ENCODE measurements around the gene ZNF772.

GRCh38 chr19:57419439-57419838, 57.9 kb downstream of the ZNF772 start:
- TF ChIP-seq CTCF (IDR thresholded peaks at IDR 0.05 in 2 of 3, conservative IDR thresholded peaks at IDR 0.05 in 1 of 3; ENCODE audit: borderline replicate concordance in 1 of 3, insufficient read depth in 1 of 3, low read depth in 2 of 3, low read length in 2 of 3) (no peak), SP1 (IDR thresholded peaks at IDR 0.05; ENCODE audit: low read depth) (no peak), RAD21 (IDR thresholded peaks at IDR 0.05; ENCODE audit: low read depth) (no peak), CEBPB (IDR thresholded peaks at IDR 0.05; ENCODE audit: low read depth) (no peak), POLR2A (IDR thresholded peaks at IDR 0.05; ENCODE audit: borderline replicate concordance, extremely low read depth, insufficient read depth, insufficient read length) (no peak), POLR2AphosphoS5 (IDR thresholded peaks at IDR 0.05; ENCODE audit: low read depth, low read length) (no peak), ELF1 (IDR thresholded peaks at IDR 0.05; ENCODE audit: borderline replicate concordance, low read depth) (no peak), EZH2 (IDR thresholded peaks at IDR 0.05) (no peak)

Measured in HCT116 (cell line).